HG03135 (cell line): Measurements from ENCODE around the gene NCOA7.
"Not testable (repeated sequence)": the region's sequence is repeated elsewhere in the genome, so short reads cannot be mapped to it uniquely, and the experiment has no call there.

Source experiments
- ATAC-seq: cut with Tn5 transposase; IDR thresholded peaks from one replicate; pipeline ENCODE4 v1.9.1; 2021; ENCODE audit warnings: mild to moderate bottlenecking, moderate library complexity; ENCODE audit not compliant: unreplicated experiment

Gene NCOA7

GRCh38 chr6:125943528-125944433 lies 153.0 kb downstream of the NCOA7 start:
- ATAC-seq = no peak

DNA sequence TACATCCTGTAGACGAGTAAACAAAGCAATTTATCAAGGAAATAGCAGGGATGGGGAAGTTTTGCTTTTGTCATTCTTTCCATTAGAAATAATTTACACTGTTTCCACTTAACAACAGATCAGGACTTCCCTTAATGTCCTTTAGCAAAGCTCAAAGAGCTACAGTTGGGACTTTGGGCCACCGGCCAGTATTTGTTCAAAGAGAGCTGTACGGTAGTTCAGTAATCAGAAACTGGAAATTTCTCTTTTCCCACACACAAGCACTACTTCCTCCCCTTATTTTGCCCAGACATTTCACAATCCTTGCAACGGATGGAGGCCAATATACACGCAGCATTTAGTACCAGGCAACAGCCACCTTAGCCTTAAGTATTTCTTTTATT lies 153.7 kb downstream of the NCOA7 start:
- no peak for ATAC-seq

GRCh38 chr6:125944896-125945295 lies 154.1 kb downstream of the NCOA7 start:
- no peak for ATAC-seq

- ATAC-seq = no peak
Measured at GRCh38 chr6:125945378-125946141, 154.8 kb downstream of the NCOA7 start.

DNA sequence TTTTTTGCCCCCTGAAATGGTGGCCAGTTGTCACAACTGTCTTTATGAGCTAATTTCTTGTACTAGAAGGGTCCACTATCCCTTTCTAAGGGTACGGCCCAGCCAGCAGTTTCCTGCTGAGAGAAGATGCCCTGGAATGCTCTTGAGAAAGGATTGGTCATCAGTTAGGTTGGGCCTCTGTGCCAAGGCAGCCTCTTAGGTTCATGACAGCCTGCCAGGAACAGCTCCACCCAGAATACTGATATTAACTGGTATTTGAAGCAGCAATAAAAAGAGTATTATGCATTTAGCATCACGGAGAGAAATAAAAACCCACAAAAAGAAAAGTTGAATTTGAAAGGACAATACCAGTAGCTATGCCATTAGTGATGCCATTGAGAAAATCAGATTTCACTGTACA lies 156.9 kb downstream of the NCOA7 start:
- no peak for ATAC-seq

DNA sequence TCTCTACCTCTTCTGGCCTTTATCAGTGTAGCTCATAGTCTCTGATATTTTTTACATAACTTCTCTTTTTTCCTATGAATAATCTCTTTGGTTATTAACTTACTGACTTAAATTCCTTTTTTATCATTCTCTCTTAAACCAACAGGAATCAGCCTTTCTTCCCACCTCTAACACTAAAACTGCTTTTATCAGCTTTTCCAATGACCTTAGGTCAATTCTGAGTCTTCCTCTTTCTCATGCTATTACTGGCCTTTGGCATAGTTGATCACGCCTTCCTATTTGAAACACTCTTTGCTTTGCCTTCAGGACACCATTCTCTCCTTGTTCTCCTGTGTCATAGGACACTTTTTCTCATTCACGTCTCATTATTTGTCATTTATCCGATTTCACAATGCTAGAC lies 157.7 kb downstream of the NCOA7 start:
- ATAC-seq = no peak

- ATAC-seq = no peak
Measured at GRCh38 chr6:125949069-125949468, 158.3 kb downstream of the NCOA7 start.

GRCh38 chr6:125950293-125950692 lies 159.5 kb downstream of the NCOA7 start:
- ATAC-seq = no peak

GRCh38 chr6:125950716-125951115 lies 160.0 kb downstream of the NCOA7 start:
- not testable (repeated sequence) for ATAC-seq

DNA sequence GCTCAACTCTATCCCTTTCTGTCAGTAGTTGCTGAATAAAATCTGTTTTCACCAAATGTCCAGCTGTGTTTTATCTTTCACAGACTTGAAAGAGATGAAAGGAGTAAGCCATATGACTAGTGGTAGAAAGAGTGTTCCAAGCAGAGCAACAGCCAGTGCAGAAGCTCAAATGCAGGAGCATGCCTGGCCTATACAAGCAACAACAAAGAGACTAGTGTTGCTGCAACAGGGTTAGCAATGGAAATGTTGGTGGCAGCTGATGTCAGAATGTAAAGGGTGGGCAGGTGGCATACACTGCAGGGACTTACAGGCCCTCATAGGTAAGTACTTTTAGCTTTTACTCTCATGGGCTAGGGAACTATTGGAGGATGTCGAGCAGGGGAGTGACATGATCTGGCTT lies 160.6 kb downstream of the NCOA7 start:
- no peak for ATAC-seq

GRCh38 chr6:125952764-125953501 lies 162.2 kb downstream of the NCOA7 start:
- no peak for ATAC-seq

- no peak for ATAC-seq
Measured at GRCh38 chr6:125953502-125953875, 162.7 kb downstream of the NCOA7 start.

DNA sequence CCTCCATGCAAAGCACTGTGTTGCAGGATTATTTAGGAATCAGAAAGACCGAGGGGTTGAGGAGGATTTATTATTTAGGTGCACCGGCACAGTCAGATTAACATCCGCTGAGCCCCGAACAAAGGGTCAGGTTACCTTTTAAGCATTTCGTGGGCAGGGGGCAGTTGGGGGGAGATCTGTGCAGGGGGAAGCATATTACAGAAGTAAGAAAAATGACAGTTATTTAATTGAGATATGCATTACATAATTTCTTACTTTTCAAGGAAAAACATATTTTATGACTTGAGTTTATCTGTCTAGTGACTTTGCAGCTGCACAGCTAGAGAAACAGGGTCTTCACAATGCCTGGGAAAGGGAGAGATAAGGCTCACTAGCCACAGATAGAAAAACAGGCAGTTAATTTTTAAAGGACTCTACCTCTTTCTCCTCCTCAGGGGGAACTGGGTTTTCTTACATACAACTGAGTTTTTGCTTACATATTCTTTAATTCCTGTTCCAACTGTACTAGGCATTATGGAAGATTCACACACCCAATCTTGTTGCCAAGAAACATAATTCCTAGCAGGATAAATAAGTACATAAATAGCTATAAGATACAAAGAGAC lies 164.1 kb downstream of the NCOA7 start:
- ATAC-seq = no peak

- no peak for ATAC-seq
Measured at GRCh38 chr6:125955973-125956372, 165.2 kb downstream of the NCOA7 start.

GRCh38 chr6:125956506-125957390 lies 166.0 kb downstream of the NCOA7 start, which contains the start of gene HINT3:
Gene HINT3 (plus strand): TSS chr6:125956770. CDS start chr6:125956978, 208 bp downstream.
- ATAC-seq = peak; percentile 94

GRCh38 chr6:125957391-125957693 lies 166.6 kb downstream of the NCOA7 start:
- no peak for ATAC-seq

- no peak for ATAC-seq
Measured at GRCh38 chr6:125957845-125958244, 167.1 kb downstream of the NCOA7 start.

DNA sequence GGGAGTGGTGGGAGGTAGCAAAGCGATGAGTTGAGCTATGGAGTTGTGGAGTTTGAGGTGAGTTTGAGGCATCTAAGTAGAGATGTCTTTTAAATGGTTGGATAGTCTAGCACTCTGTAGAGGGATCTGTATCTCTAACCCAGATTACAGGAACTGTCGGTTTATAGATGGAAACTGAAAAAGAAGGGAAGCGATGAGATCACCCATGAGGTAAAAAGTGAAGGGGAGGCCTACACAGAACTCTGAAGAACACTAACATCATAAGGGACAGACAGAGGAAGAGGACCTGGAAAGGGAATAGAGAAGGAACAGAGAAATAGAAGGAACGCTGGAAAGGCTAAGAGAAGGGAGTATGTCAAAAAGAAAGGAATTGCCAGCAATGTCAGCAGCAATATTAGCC lies 168.3 kb downstream of the NCOA7 start:
- no peak for ATAC-seq

DNA sequence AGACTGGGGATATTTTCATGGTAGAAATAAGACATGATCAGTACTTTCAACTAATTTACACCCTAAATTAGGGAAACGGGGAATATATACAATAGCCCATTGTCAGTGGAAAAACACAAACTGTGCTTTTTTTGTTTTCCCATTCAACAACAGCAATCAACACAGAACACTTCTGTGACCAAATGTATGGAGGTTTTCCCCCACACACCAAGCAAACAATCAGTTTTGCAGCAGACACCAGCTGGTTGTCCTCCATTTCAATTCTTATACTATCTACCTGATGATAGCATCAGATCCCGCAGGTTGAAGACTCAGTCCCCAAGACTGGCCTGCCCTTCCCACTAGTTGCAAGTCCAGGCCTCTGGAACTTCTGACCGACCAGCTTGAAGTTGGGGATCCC lies 170.4 kb downstream of the NCOA7 start:
- ATAC-seq = no peak

DNA sequence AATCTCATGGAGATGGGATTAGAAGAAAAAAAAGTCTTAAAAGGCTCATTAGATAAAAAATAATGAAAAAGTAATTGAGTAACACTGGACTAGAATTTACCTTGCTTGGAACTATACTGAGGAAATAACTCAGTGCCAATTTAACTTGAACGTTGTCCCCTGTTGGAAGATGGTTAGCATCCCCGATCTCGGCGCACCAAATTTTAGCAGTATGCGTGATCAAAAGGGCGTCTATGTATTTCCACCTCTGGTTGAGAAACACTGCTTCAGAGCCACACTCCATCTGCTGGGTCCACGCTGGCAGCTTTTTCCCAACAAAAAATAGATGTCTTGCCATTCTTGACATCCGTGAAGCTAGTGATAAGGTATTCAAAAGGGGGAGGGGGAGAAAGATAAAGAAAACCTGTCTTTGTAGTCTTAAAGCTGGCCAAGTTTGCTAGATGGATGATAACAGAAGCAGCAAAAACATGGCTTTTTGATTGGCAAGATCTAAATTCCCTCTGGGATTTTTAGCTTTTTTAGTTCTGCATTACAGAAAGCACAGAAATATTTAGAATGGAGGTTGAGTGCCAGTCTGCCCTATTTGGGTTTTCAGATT lies 172.2 kb downstream of the NCOA7 start:
- ATAC-seq = no peak
